Glomerular endothelial cell (primary cell): ENCODE results near the gene STXBP2. TPM values are rescaled to one million over a fixed set of nuclear protein-coding genes. Genes with fewer than 3 reads are reported as not detected.

ENCODE experiments used
- DNase-seq: peaks from one replicate; pipeline ENCODE4 v3.0.0-alpha.2; 2011; ENCODE audit warnings: low read depth, low spot score; ENCODE audit errors: extremely low read depth
- total RNA-seq: library from RNA; depleted of rRNA; stranded (reverse); fragments of >200 nt; gene quantifications from 2 replicates; pipeline ENCODE4 v1.2.3, GENCODE V29; 2015

Gene STXBP2
- total RNA-seq, 1 donor from 2014 or later = 47.7 TPM

DNA sequence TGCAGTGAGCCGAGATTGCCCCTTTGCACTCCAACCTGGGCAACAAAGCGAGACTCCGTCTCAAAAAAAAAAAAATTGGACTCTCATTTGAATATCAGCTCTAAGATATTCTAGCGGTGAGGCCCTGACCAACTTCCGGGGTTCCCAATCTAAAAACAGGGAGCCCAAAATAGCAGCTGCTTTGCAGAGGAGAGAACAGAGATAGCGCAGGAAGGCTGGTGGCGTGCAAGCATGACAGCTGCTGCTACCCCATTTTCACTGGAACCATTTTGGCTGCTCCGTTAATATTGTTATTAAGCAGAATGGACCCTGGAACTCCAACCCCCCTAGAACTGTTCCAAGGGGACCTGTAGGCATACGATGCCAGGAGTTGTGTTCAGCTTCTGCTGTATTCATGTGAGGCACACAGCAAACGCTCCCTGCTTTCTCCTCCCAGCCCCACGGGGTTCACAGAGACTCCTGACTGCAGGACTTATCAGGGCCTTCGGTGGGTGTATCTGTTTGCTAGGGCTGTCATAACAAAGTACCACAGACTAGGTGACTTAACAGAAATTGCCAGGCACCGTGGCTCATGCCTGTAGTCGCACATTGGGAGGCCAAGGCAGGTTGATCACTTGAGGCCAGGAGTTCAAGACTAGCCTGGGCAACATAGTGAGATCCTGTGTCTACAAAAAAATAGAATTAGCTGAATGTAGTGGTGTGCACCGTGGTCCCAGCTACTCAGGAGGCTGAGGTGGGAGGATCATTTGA, 11.5 kb downstream of the STXBP2 start:
- no peak for DNase-seq

DNA sequence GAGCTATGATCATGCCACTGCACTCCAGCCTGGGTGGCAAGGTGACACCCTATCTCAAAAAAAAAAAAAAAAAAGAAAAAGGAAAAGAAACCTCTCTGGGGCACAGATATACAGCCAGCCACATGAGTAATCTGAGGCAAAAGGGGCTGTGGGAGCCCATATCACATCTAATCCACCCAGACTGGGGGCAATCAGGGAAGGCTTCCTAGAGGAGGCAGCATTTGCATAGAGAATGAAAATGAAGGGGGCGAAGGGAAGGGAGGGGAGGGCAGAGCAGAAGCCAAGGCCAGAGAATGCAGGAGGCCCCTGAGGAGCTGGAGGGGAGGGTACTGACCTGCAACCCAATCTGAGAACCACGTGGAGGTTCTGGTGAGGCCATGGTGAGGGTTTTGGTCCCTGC, 13.2 kb downstream of the STXBP2 start:
- no peak for DNase-seq

DNA sequence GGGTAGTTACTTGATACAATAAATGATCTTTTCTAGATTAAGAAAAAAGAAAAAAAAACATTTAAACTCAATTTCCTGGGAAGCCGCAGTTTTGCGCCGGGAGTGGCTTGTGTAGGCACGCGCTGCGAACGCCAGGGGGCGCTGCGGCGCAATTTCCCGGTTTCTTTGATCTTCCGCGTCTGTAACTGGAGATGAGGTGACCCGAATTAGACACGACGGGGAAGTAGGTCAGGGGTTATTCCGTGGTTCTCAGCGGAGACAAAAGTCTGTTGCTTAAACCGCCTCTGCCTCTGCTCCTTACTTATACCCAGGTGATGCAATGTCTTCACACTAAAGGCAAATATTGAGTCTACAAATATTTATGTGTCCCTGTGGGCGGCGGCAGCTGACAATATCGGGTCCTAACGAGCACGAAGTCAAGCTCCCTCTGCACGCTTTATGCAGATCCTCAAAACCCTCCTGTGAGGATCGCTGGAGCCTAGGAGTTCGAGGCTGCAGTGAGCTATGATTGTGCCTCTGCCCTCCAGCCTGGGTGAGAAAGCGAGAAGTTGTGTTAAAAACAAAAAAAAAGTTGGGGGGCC, 15.2 kb downstream of the STXBP2 start:
- DNase-seq = no peak

DNA sequence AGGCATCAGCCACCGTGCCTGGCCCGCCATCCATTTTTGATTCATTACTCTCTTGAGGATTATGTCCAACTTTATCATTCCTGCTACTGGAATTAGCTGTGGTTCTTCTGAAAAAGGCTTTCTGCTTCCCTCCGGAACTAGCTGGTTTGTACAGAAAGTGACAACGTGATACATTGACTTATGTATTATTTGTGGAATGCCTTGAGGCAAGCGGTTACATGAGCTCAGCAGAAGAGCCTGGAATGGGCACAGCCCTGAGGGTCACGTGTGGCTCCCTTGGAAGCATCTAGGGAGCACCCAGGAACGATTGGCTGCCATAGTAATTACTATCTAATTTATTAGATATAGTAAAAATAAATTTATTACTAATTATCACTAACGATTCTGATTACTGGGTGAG, 17.5 kb downstream of the STXBP2 start:
- DNase-seq = no peak

DNA sequence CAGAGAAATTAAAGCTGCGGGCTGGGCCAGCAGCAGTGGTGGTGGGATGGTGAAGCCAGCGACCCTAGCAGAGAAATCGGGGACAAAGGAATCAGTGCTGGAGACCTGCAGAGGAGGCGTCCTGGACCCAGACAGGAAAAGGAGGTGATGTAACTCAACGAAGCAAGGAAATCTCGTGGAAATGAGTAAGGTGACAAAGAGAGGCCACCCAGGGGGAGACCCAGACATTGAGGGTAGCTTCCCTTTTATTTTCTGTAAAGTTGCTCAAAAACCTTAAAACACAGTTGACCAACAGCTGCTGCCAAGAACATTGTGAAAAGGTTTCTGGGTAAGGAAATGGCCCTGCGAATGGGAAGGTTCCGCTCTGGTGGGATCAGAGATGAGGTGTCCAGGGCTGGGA, 18.7 kb downstream of the STXBP2 start:
- no peak for DNase-seq

DNA sequence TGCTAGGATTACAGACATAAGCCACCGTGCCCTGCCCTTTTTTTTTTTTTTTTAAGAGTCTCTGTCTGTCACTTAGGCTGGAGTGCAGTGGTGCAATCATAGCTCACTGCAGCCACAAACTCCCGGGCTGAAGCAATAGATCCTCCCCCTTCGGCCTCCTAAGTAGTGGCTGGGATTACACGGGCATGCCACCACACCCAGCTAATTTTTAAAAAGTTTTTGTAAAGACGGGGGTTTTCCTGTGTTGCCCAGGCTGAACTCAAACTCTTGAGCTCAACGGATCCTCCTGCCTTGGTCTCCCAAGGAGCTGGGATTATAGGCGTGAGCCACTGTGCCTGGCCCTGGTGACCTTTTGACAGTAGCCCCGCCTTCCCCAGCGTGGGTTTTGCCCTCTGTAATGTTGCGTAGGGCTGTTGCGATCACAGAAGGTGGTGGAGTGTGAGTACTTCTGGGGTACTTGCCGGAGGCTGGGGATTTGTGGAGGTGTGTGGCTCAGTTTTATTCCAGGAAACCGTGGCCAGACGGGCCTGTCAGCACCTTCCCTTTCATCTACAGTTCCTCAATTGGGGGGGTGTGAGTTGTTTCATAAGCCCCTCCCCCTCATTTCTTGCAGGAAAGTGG, 20.3 kb downstream of the STXBP2 start:
- DNase-seq = no peak

DNA sequence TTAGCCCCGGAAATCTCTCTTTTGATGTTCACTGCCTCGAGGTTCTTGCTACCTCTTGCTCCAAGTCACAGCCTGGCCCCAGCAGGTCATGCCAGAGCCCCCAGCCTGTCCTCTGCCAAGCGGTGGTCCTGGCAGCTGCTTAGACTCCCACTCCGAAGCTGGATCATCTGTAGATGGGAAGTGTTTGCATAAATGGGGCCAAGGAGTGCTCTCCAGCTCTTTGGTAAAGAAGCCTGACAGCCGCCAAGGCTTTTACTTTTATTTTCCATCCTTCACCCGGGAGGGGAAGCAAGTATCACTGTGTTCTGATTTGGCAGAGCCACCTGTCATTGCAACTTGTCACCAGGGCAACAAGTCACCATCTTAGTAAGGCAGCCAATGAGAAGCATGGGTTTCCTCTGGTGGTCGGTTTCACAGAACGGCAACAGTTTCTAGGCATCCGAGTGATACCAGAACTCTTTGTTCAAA, 21.3 kb downstream of the STXBP2 start:
- no peak for DNase-seq

DNA sequence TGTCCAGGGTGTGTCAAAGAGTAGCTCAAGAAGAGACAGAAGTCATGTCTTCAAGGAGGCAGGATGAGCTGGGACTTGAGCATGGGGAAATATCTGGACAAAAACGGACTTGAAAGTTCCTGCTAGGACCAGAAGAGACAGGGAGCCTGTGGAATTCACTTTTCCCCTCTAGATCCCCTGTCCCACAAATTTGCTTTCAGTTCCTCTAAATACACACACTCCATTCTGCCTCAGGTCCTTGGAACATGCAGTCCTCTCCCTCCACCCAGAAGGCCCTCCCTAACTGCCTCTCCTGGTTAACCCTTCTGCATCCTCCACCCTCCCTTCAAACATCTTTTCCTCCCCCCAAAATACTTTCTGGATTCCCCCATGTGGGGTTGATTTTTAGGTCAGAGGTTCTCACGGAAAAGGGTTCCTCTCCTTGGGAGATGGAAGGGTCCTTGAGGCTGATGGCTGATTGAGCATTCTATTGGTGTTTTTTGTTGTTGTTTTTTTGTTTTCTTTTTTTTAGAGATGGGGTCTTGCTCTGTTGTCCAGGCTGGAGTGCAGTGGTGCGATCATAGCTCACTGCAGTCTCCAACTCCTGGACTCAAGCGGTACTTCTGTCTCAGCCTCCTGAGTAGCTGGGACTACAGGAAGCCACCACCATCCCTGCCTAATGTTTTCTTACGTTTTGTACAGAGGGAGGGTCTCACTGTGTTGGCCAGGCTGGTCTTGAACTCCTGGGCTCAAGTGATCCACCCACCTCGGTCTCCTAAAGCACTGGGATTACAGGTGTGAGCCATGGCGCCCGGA, 25.0 kb downstream of the STXBP2 start:
- no peak for DNase-seq

DNA sequence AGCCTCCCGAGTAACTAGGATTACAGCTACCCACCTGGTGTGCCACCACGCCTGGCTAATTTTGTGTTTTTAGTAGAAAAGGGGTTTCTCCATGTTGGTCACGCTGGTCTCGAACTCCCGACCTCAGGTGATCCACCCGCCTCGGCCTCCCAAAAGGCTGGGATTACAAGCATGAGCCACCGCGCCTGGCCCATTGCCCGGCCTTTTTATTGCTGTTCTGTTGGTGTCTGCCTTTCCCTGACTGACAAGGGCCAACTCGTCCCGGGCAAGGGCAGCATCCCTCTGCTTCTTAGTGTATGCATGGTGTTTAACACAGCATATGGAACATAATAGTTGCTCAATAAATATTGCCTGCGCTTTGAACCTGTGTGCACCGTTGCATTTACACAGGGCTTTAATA, 25.7 kb downstream of the STXBP2 start:
- DNase-seq = no peak

DNA sequence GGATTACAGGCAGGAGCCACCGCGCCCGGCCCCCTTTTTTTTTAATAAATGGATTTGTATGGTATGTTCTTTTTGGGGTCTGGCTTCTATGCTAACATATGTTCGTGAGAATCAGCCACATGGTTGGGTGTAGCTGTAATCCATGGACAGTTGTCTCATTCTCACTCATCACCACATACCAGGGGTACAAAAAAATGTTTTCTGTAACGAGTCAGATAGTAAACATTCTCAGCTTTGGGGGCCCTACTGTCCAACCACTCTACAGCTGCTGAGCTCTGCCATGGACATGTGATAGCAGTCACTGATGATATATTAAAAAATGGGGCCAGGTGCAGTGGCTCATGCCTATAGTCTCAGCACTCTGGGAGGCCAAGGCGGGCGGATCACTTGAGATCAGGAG, 26.8 kb downstream of the STXBP2 start:
- no peak for DNase-seq

DNA sequence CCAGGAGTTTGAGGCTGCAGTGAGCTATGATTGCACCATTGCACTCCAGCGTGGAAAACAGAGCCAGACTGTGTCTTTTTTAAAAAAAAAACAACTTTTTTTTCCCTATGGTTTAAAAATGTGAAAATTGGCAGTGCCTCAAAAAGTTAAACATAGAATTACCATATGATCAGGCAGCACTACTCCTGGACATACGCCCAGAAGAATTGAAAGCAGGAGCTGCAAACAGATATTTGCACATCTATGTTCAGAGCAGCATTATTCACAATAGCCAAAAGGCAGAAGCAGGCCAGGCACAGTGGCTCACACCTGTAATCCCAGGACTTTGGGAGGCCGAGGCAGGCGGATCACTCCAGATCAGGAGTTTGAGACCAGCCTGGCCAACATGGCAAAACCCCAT, 28.2 kb downstream of the STXBP2 start:
- no peak for DNase-seq

DNA sequence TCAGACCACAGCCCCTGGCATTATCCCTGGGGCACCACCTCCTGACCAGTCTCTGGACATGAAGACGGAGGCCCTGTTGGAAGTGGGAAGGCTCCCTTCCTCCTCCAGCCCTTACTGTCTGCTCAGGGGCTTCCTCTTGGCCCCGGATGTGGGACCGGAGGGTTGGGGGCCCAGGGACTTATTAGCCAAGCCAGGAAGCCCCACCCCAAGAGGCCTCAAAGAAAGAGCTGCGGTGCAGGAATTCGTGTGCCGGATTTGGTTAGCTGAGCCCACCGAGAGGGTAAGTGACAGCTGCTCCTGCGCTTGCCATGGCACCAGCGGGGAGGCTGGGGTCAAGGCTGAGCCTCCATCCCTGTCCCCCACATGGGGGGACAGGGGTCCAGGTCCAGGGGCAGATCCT, 31.9 kb downstream of the STXBP2 start, which contains the start of gene RETN:
TSS of gene RETN (plus strand) at position 208 of the 400 bp plus-strand sequence. CDS start 278 bp downstream, outside the sequence.
- DNase-seq = no peak

DNA sequence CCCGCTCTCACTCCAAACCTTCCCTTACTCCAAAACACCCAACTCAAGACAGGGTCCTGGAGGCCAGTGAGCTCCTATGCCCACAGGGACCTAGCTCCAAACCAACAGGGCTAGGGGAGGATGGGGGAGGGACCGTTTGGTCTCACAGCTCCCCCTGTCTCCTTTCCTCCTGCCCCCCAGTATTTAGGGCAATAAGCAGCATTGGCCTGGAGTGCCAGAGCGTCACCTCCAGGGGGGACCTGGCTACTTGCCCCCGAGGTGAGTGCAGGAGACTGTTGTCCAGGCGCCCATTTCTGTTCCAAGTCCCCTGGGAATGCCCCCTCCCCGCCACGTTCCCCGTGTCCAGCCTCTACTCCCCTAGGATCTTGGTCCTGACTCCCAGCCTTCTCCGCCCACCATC, 32.7 kb downstream of the STXBP2 start:
- DNase-seq = no peak

DNA sequence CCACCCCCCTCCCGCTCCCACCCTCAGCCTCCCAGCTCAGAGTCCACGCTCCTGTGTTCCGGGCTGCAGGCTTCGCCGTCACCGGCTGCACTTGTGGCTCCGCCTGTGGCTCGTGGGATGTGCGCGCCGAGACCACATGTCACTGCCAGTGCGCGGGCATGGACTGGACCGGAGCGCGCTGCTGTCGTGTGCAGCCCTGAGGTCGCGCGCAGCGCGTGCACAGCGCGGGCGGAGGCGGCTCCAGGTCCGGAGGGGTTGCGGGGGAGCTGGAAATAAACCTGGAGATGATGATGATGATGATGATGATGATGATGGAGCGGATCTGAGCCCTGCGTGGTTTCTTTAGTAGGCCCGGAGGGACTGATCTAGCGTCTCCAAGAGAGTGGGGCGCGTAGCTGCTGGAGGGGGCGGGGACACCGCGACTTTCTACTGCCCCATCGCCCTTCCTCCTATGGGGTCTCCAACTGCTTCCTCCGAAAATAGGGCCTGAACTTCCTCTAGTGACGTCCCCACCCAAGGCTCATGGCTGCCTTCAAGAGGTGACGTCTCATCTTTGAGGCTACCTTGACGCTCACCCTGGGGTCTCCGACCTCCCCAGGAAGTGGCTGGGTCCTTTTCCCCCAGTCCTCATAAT, 33.4 kb downstream of the STXBP2 start:
- DNase-seq = no peak

DNA sequence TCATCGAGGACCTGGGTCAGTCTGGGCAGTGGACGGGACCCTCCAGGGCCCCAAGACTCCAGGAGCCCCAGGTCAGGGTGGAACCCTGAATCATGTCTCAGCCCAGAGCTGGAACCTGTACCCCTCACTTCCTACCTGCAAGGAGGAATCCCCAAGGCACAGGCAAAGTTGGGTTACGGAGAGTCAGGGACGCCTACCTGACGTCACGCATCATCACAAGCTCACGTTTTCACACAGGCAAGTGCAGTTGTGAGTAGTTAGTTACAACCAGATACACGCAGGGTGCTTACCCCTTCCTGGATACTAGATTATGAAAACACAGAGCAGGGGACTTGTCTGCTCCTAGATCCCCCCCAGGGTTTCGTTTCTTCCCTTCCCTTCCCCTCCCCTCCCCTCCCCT, 33.9 kb downstream of the STXBP2 start:
- no peak for DNase-seq

DNA sequence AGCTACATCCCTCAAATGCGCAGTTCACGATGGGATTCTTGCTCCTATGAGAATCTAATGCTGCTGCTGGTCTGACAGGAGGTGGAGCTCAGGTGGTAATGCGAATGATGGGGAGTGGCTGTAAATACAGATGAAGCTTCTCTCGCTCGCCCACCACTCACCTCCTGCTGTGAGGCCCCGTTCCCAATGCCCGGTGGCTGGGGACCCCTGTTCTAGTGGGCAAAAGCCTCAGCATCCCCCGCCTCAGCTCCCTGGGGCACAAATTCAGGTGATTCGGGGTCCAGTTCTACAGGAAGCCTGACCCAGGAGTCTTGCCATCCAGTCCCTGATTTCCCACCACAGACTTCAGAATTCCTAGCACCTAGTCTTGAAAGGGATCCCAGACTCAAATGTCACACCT, 35.6 kb downstream of the STXBP2 start:
- DNase-seq = no peak

DNA sequence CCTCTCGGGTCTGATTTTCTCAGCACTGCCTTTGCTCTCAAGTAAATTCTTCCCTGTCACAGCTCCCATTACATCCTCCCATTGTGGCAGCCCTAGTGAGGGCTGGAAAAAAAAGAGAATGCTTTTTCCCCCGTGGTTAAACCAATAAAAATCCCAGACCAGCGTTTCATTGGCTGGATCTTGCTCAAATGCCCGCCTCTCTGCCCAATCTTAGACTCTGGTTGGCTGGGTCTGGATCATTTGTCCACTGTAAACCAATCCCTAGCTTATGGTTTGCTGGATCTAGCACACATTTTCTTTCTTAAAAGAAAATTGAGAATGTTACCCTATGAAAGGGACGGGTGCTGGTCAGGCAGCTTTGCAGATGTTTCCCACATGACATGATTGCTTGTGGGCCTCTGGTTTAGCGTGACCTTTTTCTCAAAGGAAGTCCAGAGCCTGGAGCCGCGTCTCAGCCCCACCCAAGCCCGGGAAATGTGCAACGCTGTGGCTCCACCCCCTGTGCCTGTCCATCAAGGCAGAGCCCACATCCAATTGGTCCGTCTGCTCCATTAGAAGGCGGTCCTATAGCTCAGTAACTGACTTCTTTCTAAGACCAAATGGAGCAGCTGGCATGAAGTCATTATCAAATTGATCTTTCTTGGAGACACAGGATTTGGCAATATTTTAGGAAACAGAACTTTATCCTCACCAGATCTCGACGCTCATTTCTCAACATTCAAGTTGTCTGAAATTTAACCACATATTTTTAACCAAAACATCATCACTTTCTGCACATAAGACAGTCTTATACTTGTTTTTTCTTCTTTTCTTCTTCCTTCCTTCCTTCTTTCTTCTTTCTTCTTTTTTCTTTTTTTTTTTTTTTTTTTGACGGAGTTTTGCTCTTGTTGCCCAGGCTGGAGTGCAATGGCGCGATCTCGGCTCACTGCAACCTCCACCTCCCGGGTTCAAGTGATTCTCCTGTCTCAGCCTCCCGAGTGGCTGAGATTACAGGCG, 37.4 kb downstream of the STXBP2 start:
- no peak for DNase-seq

DNA sequence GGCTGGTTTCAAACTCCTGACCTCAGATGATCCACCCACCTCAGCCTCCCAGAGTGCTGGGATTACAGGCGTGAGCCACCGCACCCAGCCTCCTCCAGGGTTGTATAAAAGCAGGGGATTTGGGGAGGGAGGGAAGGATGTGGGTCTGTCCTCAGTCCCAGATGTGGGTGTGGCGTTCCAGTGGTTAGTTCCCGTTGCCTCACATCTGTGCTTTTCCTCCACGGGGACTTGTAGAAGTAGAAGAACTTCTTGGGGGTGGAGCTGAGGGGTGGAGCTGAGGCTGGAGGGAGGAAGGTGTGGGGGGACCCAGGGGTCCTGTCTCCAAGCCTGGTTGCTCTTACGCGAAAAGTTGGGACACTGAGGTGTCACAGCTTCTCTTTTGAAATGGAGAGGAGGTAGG, 39.5 kb downstream of the STXBP2 start:
- no peak for DNase-seq

DNA sequence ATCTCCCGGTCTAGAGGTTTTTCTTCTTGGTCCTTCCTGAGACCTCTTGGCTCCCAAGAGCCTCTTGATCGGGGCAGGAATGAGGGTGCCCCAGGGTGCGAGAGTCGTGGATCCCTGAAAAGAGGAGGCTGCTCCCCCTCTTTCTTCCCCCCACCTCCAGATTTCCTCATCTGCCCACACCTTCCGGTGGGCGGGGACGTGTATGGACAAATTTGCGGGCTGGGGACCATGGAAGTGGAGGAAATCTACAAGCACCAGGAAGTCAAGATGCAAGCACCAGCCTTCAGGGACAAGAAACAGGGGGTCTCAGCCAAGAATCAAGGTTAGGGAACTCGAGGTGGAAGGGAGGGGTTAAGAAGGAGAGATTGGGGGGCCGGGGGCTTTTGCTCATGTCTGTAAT, 39.9 kb downstream of the STXBP2 start, which contains the start of gene MCEMP1:
TSS of gene MCEMP1 (plus strand) at position 237 of the 400 bp plus-strand sequence. CDS start at position 268, 31 bp downstream.
- DNase-seq = no peak
